H1 (cell line): ENCODE results near the gene RNF175. TPM values are rescaled to one million over a fixed set of nuclear protein-coding genes. Genes with fewer than 3 reads are reported as not detected.

Experiments used
- CTCF ChIA-PET: fragments of 300-600 bp; sonication (Branson Sonifier 250); formaldehyde crosslinking; loops from one replicate; lab custom pipeline; 2021; ENCODE audit not compliant: partially characterized antibody; lab: Charles Lee
- POLR2A ChIA-PET: fragments of 300-600 bp; sonication (Branson Sonifier 250); formaldehyde crosslinking; loops from one replicate; lab custom pipeline; 2021; ENCODE audit warnings: inconsistent platforms; ENCODE audit not compliant: partially characterized antibody; lab: Charles Lee
- DNase-seq, 2 experiments: peaks; one replicate each; pipeline versions ENCODE4 v3.0.0 to v3.0.0-alpha.2; 2010 to 2022; ENCODE audit warnings: low spot score in 2 of 2, low read depth in 1 of 2, mixed read lengths in 1 of 2
- FAIRE-seq: peaks from 2 replicates; lab custom pipeline; 2011; peaks lifted over from hg19 to GRCh38; lab: Jason Lieb, UNC
- H2AFZ ChIP-seq: 2 replicates; pipeline ENCODE4 v1.8.1; 2012; ENCODE audit warnings: low read length, inconsistent platforms
- H2AK5ac ChIP-seq: 2 replicates; pipeline ENCODE4 v1.6.1; 2013; ENCODE audit warnings: low read depth, low read length
- H2BK120ac ChIP-seq: replicated peaks from 2 replicates; pipeline ENCODE3; 2013; ENCODE audit warnings: low read depth, low read length, inconsistent platforms
- H2BK12ac ChIP-seq: 2 replicates; pipeline ENCODE4 v1.6.1; 2013; ENCODE audit warnings: low read depth, low read length
- H2BK15ac ChIP-seq: 2 replicates; pipeline ENCODE4 v1.6.1; 2013; ENCODE audit warnings: low read length
- H2BK20ac ChIP-seq: 2 replicates; pipeline ENCODE4 v1.6.1; 2013; ENCODE audit warnings: low read length
- H2BK5ac ChIP-seq: 2 replicates; pipeline ENCODE4 v1.6.1; 2013; ENCODE audit warnings: low read depth, low read length
- H3K14ac ChIP-seq: 2 replicates; pipeline ENCODE4 v1.6.1; 2013; ENCODE audit warnings: inconsistent platforms; ENCODE audit not compliant: insufficient read length
- H3K18ac ChIP-seq: 2 replicates; pipeline ENCODE4 v1.6.1; 2013; ENCODE audit warnings: low read length; ENCODE audit errors: extremely low read depth
- H3K23ac ChIP-seq: 2 replicates; pipeline ENCODE4 v1.6.1; 2013; ENCODE audit warnings: inconsistent platforms; ENCODE audit not compliant: insufficient read length
- H3K23me2 ChIP-seq: 2 replicates; pipeline ENCODE4 v1.6.1; 2013; ENCODE audit warnings: low read depth, low read length
- H3K27ac ChIP-seq: 2 replicates; pipeline ENCODE4 v1.6.1; 2011; ENCODE audit warnings: low read depth, low read length, inconsistent platforms
- H3K27me3 ChIP-seq, 4 experiments: replicated peaks in 1 of 4; 1 replicate in 1 of 4; 2 replicates in 3 of 4; pipeline versions ENCODE4 v1.6.1 to v1.8.1; 2011 to 2013; ENCODE audit warnings: low read length in 3 of 4, mild to moderate bottlenecking in 3 of 4, inconsistent platforms in 2 of 4, mixed read lengths in 2 of 4, moderate library complexity in 1 of 4; ENCODE audit not compliant: control insufficient read depth in 3 of 4, insufficient read depth in 3 of 4; ENCODE audit errors: extremely low read depth in 1 of 4
- H3K36me3 ChIP-seq, 4 experiments: 2 replicates each; pipeline versions ENCODE4 v1.6.1 to v1.8.1; 2011 to 2013; ENCODE audit warnings: mild to moderate bottlenecking in 4 of 4, low read length in 3 of 4, moderate library complexity in 2 of 4, control low read depth in 1 of 4, inconsistent platforms in 1 of 4; ENCODE audit not compliant: insufficient read depth in 4 of 4, control insufficient read depth in 2 of 4
- H3K4ac ChIP-seq: replicated peaks from 2 replicates; pipeline ENCODE3; 2013; ENCODE audit warnings: low read length, low read depth, mixed read lengths, inconsistent platforms; ENCODE audit not compliant: insufficient read length
- H3K4me1 ChIP-seq, 4 experiments: replicated peaks in 1 of 4; 1 replicate in 1 of 4; 2 replicates in 3 of 4; pipeline versions ENCODE4 v1.6.1 to v1.8.1; 2011 to 2013; ENCODE audit warnings: low read length in 3 of 4, inconsistent platforms in 2 of 4, mixed read lengths in 1 of 4; ENCODE audit not compliant: insufficient read depth in 4 of 4, control insufficient read depth in 3 of 4
- H3K4me2 ChIP-seq, 2 experiments: 2 replicates each; pipeline versions ENCODE4 v1.6.1 to v1.8.1; 2011 to 2013; ENCODE audit warnings: low read depth in 2 of 2, low read length in 2 of 2, control low read depth in 1 of 2, inconsistent platforms in 1 of 2, mild to moderate bottlenecking in 1 of 2; ENCODE audit not compliant: insufficient read depth in 1 of 2
- H3K4me3 ChIP-seq, 4 experiments: fragments of 200-600, 300-600 bp in 1 of 4; sonication (generic), shearing (Covaris generic), sonication (Bioruptor Twin) in 1 of 4; 2 replicates each; pipeline versions ENCODE4 v1.5.1 to v1.8.1; 2011 to 2016; ENCODE audit warnings: low read length in 4 of 4, low read depth in 3 of 4, control low read depth in 2 of 4, inconsistent platforms in 2 of 4, mild to moderate bottlenecking in 2 of 4, mixed read lengths in 1 of 4, moderate library complexity in 1 of 4; ENCODE audit not compliant: insufficient read depth in 2 of 4; ENCODE audit errors: extremely low read depth in 1 of 4
- H3K56ac ChIP-seq: replicated peaks from 2 replicates; pipeline ENCODE3; 2013; ENCODE audit warnings: low read depth, mild to moderate bottlenecking, mixed read lengths, low read length, inconsistent platforms; ENCODE audit not compliant: insufficient read length
- H3K79me1 ChIP-seq: 2 replicates; pipeline ENCODE4 v1.6.1; 2013; ENCODE audit warnings: low read depth, low read length, control low read depth
- H3K79me2 ChIP-seq, 2 experiments: 2 replicates each; pipeline versions ENCODE4 v1.6.1 to v1.8.1; 2012 to 2013; ENCODE audit warnings: low read length in 2 of 2, mild to moderate bottlenecking in 2 of 2, inconsistent platforms in 1 of 2; ENCODE audit not compliant: insufficient read depth in 2 of 2, control insufficient read depth in 1 of 2
- H3K9ac ChIP-seq, 4 experiments: replicated peaks in 1 of 4; 1 replicate in 1 of 4; 2 replicates in 3 of 4; pipeline versions ENCODE4 v1.6.1 to v1.8.1; 2011 to 2013; ENCODE audit warnings: low read depth in 3 of 4, low read length in 3 of 4, control low read depth in 2 of 4, mild to moderate bottlenecking in 2 of 4, moderate library complexity in 2 of 4, inconsistent platforms in 1 of 4; ENCODE audit errors: extremely low read depth in 1 of 4
- H3K9me3 ChIP-seq, 2 experiments: 2 replicates each; pipeline versions ENCODE4 v1.6.1 to v1.8.1; 2012 to 2013; ENCODE audit warnings: mild to moderate bottlenecking in 2 of 2, moderate library complexity in 2 of 2, control low read depth in 1 of 2, inconsistent platforms in 1 of 2, low read depth in 1 of 2, low read length in 1 of 2, mixed read lengths in 1 of 2; ENCODE audit not compliant: insufficient read depth in 2 of 2
- H4K20me1 ChIP-seq, 2 experiments: replicated peaks in 1 of 2; 2 replicates each; pipeline versions ENCODE3 to v1.8.1; 2011 to 2013; ENCODE audit warnings: inconsistent platforms in 2 of 2, low read length in 2 of 2, mild to moderate bottlenecking in 1 of 2; ENCODE audit not compliant: insufficient read depth in 2 of 2, control insufficient read depth in 1 of 2
- H4K5ac ChIP-seq: 2 replicates; pipeline ENCODE4 v1.6.1; 2013; ENCODE audit warnings: low read length, low read depth, mixed read lengths, inconsistent platforms; ENCODE audit not compliant: insufficient read length
- H4K8ac ChIP-seq: 2 replicates; pipeline ENCODE4 v1.8.0; 2013; ENCODE audit warnings: mild to moderate bottlenecking, moderate library complexity, low read length, inconsistent platforms; ENCODE audit not compliant: insufficient read depth; ENCODE audit errors: extremely low read depth
- H4K91ac ChIP-seq: replicated peaks from 2 replicates; pipeline ENCODE3; 2013; ENCODE audit warnings: low read length, mixed read lengths, inconsistent platforms; ENCODE audit not compliant: insufficient read length
- CHD2 ChIP-seq: IDR thresholded peaks from 2 replicates; pipeline ENCODE4 v1.6.1; 2012; ENCODE audit warnings: low read length, improper control_type of control experiment
- E2F6 ChIP-seq: IDR thresholded peaks from 2 replicates; pipeline ENCODE4 v1.6.1; 2012; ENCODE audit warnings: inconsistent platforms
- MAX ChIP-seq: IDR thresholded peaks from 2 replicates; pipeline ENCODE4 v1.6.1; 2012; ENCODE audit warnings: inconsistent platforms
- POLR2AphosphoS5 ChIP-seq: IDR thresholded peaks from 2 replicates; pipeline ENCODE4 v1.6.1; 2011; ENCODE audit warnings: low read depth, low read length
- SP4 ChIP-seq: IDR thresholded peaks from 2 replicates; pipeline ENCODE4 v1.6.1; 2012; ENCODE audit warnings: low read length, inconsistent platforms
- SUZ12 ChIP-seq: fragments of 200-600 bp; sonication (generic); IDR thresholded peaks from 2 replicates; pipeline ENCODE4 v1.6.1; 2012; ENCODE audit warnings: mild to moderate bottlenecking, inconsistent platforms, low read length, moderate library complexity, mixed read lengths
- TAF1 ChIP-seq: IDR thresholded peaks from 2 replicates; pipeline ENCODE4 v1.6.1; 2011; ENCODE audit warnings: mild to moderate bottlenecking, low read depth, low read length
- TAF7 ChIP-seq: optimal IDR thresholded peaks from 2 replicates; pipeline ENCODE3; 2011; ENCODE audit warnings: low read depth, mild to moderate bottlenecking, inconsistent platforms, low read length, moderate library complexity, borderline replicate concordance
- WGBS, 2 experiments: shearing (Covaris generic) in 1 of 2; methylation state at CpG; one replicate each; pipeline versions ENCODE4 v1.1.6 to v1.1.7; 2013 to 2015; ENCODE audit warnings: low lambda C conversion rate in 2 of 2, mixed read lengths in 2 of 2, inconsistent platforms in 1 of 2, low coverage in 1 of 2, missing lambda C conversion rate in 1 of 2; ENCODE audit not compliant: insufficient replicate concordance in 2 of 2, insufficient coverage in 1 of 2, insufficient read length in 1 of 2; ENCODE audit errors: extremely low coverage in 1 of 2, missing lambda C conversion rate in 1 of 2; 5-methylcytosine and 5-hydroxymethylcytosine counted together
- polyA plus RNA-seq, 7 experiments: library from polyadenylated mRNA; depleted of rRNA in 3 of 7; stranded (reverse) in 5 of 7; unstranded in 2 of 7; fragments of >200 nt in 5 of 7; fragments of 200-250 nt in 2 of 7; gene quantifications; 1 replicate in 5 of 7; 2 replicates in 1 of 7; 4 replicates in 1 of 7; pipeline versions ENCODE4 v1.2.1 to v1.2.3, GENCODE V29; 2011 to 2013; ENCODE audit warnings: missing spikeins in 2 of 7, mixed read lengths in 2 of 7
- total RNA-seq: library from RNA; stranded (reverse); fragmentation: NEBNext Ultra II Directional; extraction: Animal tissue kit (Norgen Biotek cat#: 25700); gene quantifications from 2 replicates; pipeline ENCODE4 v1.2.1, GENCODE V29; 2021

RNF175 gene
- total and polyA plus RNA-seq, 2 of the 8 experiments (the other 6 are each of a cell fraction or from before 2014, with no cell fraction given): 7.9 to 9.8 TPM

DNA sequence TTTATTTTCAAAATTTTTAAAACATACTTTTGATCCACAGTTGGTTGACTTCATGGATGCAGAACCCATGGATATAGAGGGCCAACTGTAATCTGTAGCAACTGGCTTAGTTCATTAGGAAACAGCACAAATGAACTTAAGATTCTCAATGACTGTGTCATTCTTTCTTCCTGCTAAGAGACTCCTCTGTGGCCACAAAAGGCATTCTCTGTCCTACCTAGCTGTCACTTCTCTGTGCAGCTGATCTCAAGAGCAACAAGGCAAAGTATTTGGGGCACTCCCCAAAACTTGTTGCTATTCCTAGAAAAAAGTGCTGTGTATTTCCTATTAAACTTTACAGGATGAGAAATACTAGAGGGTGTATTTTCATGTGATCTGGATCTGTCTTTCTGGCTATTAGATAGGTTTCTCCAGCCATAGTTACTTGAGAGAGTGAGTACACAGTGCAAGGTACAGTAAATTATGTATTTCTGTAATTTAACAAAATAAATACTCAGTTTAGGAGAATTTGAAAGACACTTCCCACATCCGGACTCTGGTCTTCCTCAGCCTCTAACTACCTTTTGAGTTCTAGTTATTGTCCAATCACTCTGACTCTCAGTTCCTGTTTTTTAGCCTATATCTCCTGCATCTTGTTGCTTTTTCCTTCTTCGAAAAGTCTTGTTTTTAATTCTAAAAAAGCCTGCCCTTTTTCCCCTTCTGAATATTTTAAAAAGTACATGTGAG is 53.9 kb downstream of the RNF175 start:
- Histone ChIP-seq H3K14ac (no peak overlapping the region), H3K9me3 (no peaks in the 10 kb centered on the region), H4K20me1 (no peaks in the 10 kb centered on the region), H2BK15ac (no peak overlapping the region), H3K79me1 (no peaks in the 10 kb centered on the region), H2BK12ac (no peak overlapping the region), H3K4ac (no peak overlapping the region), H3K18ac (no peak overlapping the region), H2AK5ac (no peak overlapping the region), H3K4me3 (no peak overlapping the region), H3K27me3 (no peaks in the 10 kb centered on the region), H3K4me2 (no peak overlapping the region), H4K5ac (no peak overlapping the region), H3K79me2 (no peaks in the 10 kb centered on the region), H3K36me3 (no peaks in the 10 kb centered on the region), H3K9ac (no peak overlapping the region)
- WGBS, 2 experiments: 92% methylated on average over 2 of the region's 2 CpGs; no CpG with 5 or more reads in 1 of the 2 experiments
- TF ChIP-seq TAF1 (no peak), CHD2 (no peak), MAX (no peak), SUZ12 (no peak), E2F6 (no peak), POLR2AphosphoS5 (no peak), TAF7 (no peak), SP4 (no peak)
- TF ChIP-seq, all 59 proteins: peak for 0
- no peak overlapping the region for H2BK120ac ChIP-seq
- no peak overlapping the region for H2BK5ac ChIP-seq
- H2BK20ac ChIP-seq: no peak overlapping the region
- no peaks in the 10 kb centered on the region for H3K23me2 ChIP-seq
- CTCF ChIA-PET: interaction anchor here (1.4 kb wide), 1 partner anchor 20 kb away, joined by 3 read pairs; no protein-coding TSS in a partner anchor
- H3K23ac ChIP-seq: no peak overlapping the region
- no peak overlapping the region for H3K56ac ChIP-seq
- H2AFZ ChIP-seq: no peak overlapping the region
- no peak for DNase-seq
- H3K4me1 ChIP-seq: no peaks in the 10 kb centered on the region
- H4K8ac ChIP-seq: no peak overlapping the region
- no peak for FAIRE-seq
- no peak overlapping the region for H4K91ac ChIP-seq
- POLR2A ChIA-PET: no interaction called here
- H3K27ac ChIP-seq: no peak overlapping the region
